Osteoblast (primary cell): ENCODE measurements around the gene RASGRF2. TPM values are rescaled to one million over a fixed set of nuclear protein-coding genes. Genes with fewer than 3 reads are reported as not detected.

ENCODE experiments used
- DNase-seq: peaks from one replicate; pipeline ENCODE4 v3.0.0; 2011; ENCODE audit warnings: low spot score, mixed read lengths; ENCODE audit not compliant: insufficient read length; ENCODE audit errors: missing footprints
- H2AFZ ChIP-seq: 2 replicates; pipeline ENCODE4 v1.6.0; 2011; ENCODE audit warnings: mild to moderate bottlenecking, low read length
- H3K27ac ChIP-seq: 2 replicates; pipeline ENCODE4 v1.5.1; 2011; ENCODE audit warnings: mild to moderate bottlenecking, low read depth, low read length, moderate library complexity
- H3K27me3 ChIP-seq: 2 replicates; pipeline ENCODE4 v1.6.0; 2012; ENCODE audit warnings: mild to moderate bottlenecking, control low read depth, inconsistent platforms, low read length, moderate library complexity; ENCODE audit not compliant: insufficient read depth
- H3K36me3 ChIP-seq: 2 replicates; pipeline ENCODE4 v1.5.1; 2011; ENCODE audit warnings: mild to moderate bottlenecking, low read length, control low read depth, moderate library complexity; ENCODE audit not compliant: insufficient read depth
- H3K4me1 ChIP-seq: 2 replicates; pipeline ENCODE4 v1.5.1; 2011; ENCODE audit warnings: mild to moderate bottlenecking, low read length, control low read depth, moderate library complexity; ENCODE audit not compliant: insufficient read depth
- H3K4me2 ChIP-seq: 2 replicates; pipeline ENCODE4 v1.6.0; 2011; ENCODE audit warnings: mild to moderate bottlenecking, low read length; ENCODE audit not compliant: insufficient read depth
- H3K4me3 ChIP-seq: fragments of 200-600 bp; sonication (generic); 3 replicates; pipeline ENCODE4 v1.5.1; 2012; ENCODE audit warnings: mild to moderate bottlenecking, low read length, inconsistent platforms; ENCODE audit not compliant: insufficient read depth
- H3K79me2 ChIP-seq: 2 replicates; pipeline ENCODE4 v1.6.0; 2012; ENCODE audit warnings: mild to moderate bottlenecking, low read length, control low read depth, inconsistent platforms; ENCODE audit not compliant: insufficient read depth
- H3K9me3 ChIP-seq: 2 replicates; pipeline ENCODE4 v1.5.1; 2011; ENCODE audit warnings: low read depth, low read length, control low read depth
- H4K20me1 ChIP-seq: 2 replicates; pipeline ENCODE4 v1.6.0; 2012; ENCODE audit warnings: mild to moderate bottlenecking, low read length, control low read depth; ENCODE audit not compliant: insufficient read depth
- CTCF ChIP-seq: IDR thresholded peaks from 2 replicates; pipeline ENCODE4 v1.5.1; 2011; ENCODE audit warnings: mild to moderate bottlenecking, low read depth, low read length, moderate library complexity; ENCODE audit errors: extremely low read depth
- total RNA-seq: library from RNA; depleted of rRNA; stranded (reverse); fragments of >200 nt; gene quantifications from 2 replicates; pipeline ENCODE4 v1.2.3, GENCODE V29; 2012

The RASGRF2 gene
- total RNA-seq, 1 donor = under 0.01 TPM

- Histone ChIP-seq H3K9me3 (no peaks in the 10 kb centered on the region), H3K4me3 (no peak overlapping the region), H3K27me3 (peaks cover 48% of the 10 kb centered on the region), H3K4me2 (no peak overlapping the region), H4K20me1 (no peaks in the 10 kb centered on the region), H3K4me1 (peaks cover 20% of the 10 kb centered on the region), H3K27ac (no peak overlapping the region), H2AFZ (no peak overlapping the region), H3K36me3 (no peaks in the 10 kb centered on the region), H3K79me2 (no peaks in the 10 kb centered on the region)
- DNase-seq = no peak
- TF ChIP-seq CTCF = no peak
These were observed 3.3 kb downstream of the RASGRF2 start for GRCh38 chr5:80963521-80963895.

GRCh38 chr5:80963966-80964481 lies 3.9 kb downstream of the RASGRF2 start:
- no peak for TF ChIP-seq CTCF
- H3K27ac ChIP-seq = no peak overlapping the region
- H2AFZ ChIP-seq = no peak overlapping the region
- peaks cover 43% of the 10 kb centered on the region for H3K27me3 ChIP-seq
- H3K4me3 ChIP-seq = no peak overlapping the region
- no peaks in the 10 kb centered on the region for H4K20me1 ChIP-seq
- no peaks in the 10 kb centered on the region for H3K36me3 ChIP-seq
- no peak for DNase-seq
- H3K79me2 ChIP-seq = no peaks in the 10 kb centered on the region
- no peaks in the 10 kb centered on the region for H3K9me3 ChIP-seq
- H3K4me2 ChIP-seq = no peak overlapping the region
- peaks cover 20% of the 10 kb centered on the region for H3K4me1 ChIP-seq

GRCh38 chr5:80964491-80964890 lies 4.3 kb downstream of the RASGRF2 start:
- Histone ChIP-seq H3K27me3 (peaks cover 38% of the 10 kb centered on the region), H2AFZ (no peak overlapping the region), H3K4me1 (peaks cover 20% of the 10 kb centered on the region), H3K9me3 (no peaks in the 10 kb centered on the region), H4K20me1 (no peaks in the 10 kb centered on the region), H3K79me2 (no peaks in the 10 kb centered on the region), H3K36me3 (no peaks in the 10 kb centered on the region), H3K4me2 (no peak overlapping the region), H3K27ac (no peak overlapping the region), H3K4me3 (no peak overlapping the region)
- DNase-seq = no peak
- no peak for TF ChIP-seq CTCF

- Histone ChIP-seq H3K27ac (no peak overlapping the region), H4K20me1 (no peaks in the 10 kb centered on the region), H3K4me3 (no peak overlapping the region), H3K9me3 (no peaks in the 10 kb centered on the region), H3K27me3 (peaks cover 34% of the 10 kb centered on the region), H2AFZ (no peak overlapping the region), H3K36me3 (no peaks in the 10 kb centered on the region), H3K4me1 (peaks cover 20% of the 10 kb centered on the region), H3K79me2 (no peaks in the 10 kb centered on the region), H3K4me2 (no peak overlapping the region)
- DNase-seq = no peak
- no peak for TF ChIP-seq CTCF
These were observed 4.8 kb downstream of the RASGRF2 start for GRCh38 chr5:80964919-80965318.
